ENCODE measurements around the gene MOV10.

Gene MOV10

GRCh38 chr1:112687785-112688496 is 13.5 kb downstream of the MOV10 start:
- Histone ChIP-seq H3K4me1 (ENCODE audit: low read length) (no peaks in the 10 kb centered on the region), H3F3A (ENCODE audit: insufficient read depth, low read length) (no peaks in the 10 kb centered on the region), H3K9me3 (replicated peaks; ENCODE audit: insufficient read depth, low read length) (no peaks in the 10 kb centered on the region), H3K36me3 (replicated peaks; ENCODE audit: insufficient read depth, low read length) (no peaks in the 10 kb centered on the region), H3K27me3 (replicated peaks; ENCODE audit: insufficient read depth, low read length) (no peaks in the 10 kb centered on the region), H4K20me1 (ENCODE audit: insufficient read depth, low read length) (no peaks in the 10 kb centered on the region), H3K4me3 (ENCODE audit: low read length) (no peak overlapping the region), H2AFZ (ENCODE audit: low read length) (no peak overlapping the region), H3K79me2 (ENCODE audit: low read length) (no peaks in the 10 kb centered on the region), H3K9me2 (replicated peaks; ENCODE audit: insufficient read depth, low read length) (no peaks in the 10 kb centered on the region), H3K4me2 (ENCODE audit: low read depth, low read length) (no peak overlapping the region), H3K27ac (ENCODE audit: low read length) (no peak overlapping the region), H3K9ac (ENCODE audit: low read length) (no peak overlapping the region)
- DNase-seq: no peak
- TF ChIP-seq EZH2phosphoT487 (IDR thresholded peaks at IDR 0.05; ENCODE audit: low read length): no peak
- no peak for TF ChIP-seq CTCF (IDR thresholded peaks at IDR 0.05; ENCODE audit: low read length)
- no peak for TF ChIP-seq EZH2 (optimal IDR thresholded peaks at IDR 0.05; ENCODE audit: low read depth, low read length)

- no peak overlapping the region for H3K9ac ChIP-seq (ENCODE audit: low read length)
- no peaks in the 10 kb centered on the region for H3K79me2 ChIP-seq (ENCODE audit: low read length)
These were observed 14.3 kb downstream of the MOV10 start for GRCh38 chr1:112688781-112689193.

GRCh38 chr1:112689196-112689841 is 14.9 kb downstream of the MOV10 start:
- no peak overlapping the region for H3K4me3 ChIP-seq (ENCODE audit: low read length)
- no peaks in the 10 kb centered on the region for H3K36me3 ChIP-seq (replicated peaks; ENCODE audit: insufficient read depth, low read length)
- TF ChIP-seq EZH2phosphoT487 (IDR thresholded peaks at IDR 0.05; ENCODE audit: low read length) (no peak), CTCF (IDR thresholded peaks at IDR 0.05; ENCODE audit: low read length) (no peak), EZH2 (optimal IDR thresholded peaks at IDR 0.05; ENCODE audit: low read depth, low read length) (no peak)

More at GRCh38 chr1:112688781-112689193, 14.3 kb downstream of the MOV10 start:
- H3K4me1 ChIP-seq (ENCODE audit: low read length): no peaks in the 10 kb centered on the region
- H3K9me2 ChIP-seq (replicated peaks; ENCODE audit: insufficient read depth, low read length): no peaks in the 10 kb centered on the region
- no peaks in the 10 kb centered on the region for H3K27me3 ChIP-seq (replicated peaks; ENCODE audit: insufficient read depth, low read length)
- H3K9me3 ChIP-seq (replicated peaks; ENCODE audit: insufficient read depth, low read length): no peaks in the 10 kb centered on the region
- no peaks in the 10 kb centered on the region for H3F3A ChIP-seq (ENCODE audit: insufficient read depth, low read length)
- H3K4me2 ChIP-seq (ENCODE audit: low read depth, low read length): no peak overlapping the region
- H2AFZ ChIP-seq (ENCODE audit: low read length): no peak overlapping the region
- H3K36me3 ChIP-seq (replicated peaks; ENCODE audit: insufficient read depth, low read length): no peaks in the 10 kb centered on the region
- TF ChIP-seq EZH2 (optimal IDR thresholded peaks at IDR 0.05; ENCODE audit: low read depth, low read length): no peak
- TF ChIP-seq CTCF (IDR thresholded peaks at IDR 0.05; ENCODE audit: low read length): no peak
- no peak for TF ChIP-seq EZH2phosphoT487 (IDR thresholded peaks at IDR 0.05; ENCODE audit: low read length)
- H4K20me1 ChIP-seq (ENCODE audit: insufficient read depth, low read length): no peaks in the 10 kb centered on the region
- no peak overlapping the region for H3K27ac ChIP-seq (ENCODE audit: low read length)
- DNase-seq: no peak
- H3K4me3 ChIP-seq (ENCODE audit: low read length): no peak overlapping the region

More at GRCh38 chr1:112689196-112689841, 14.9 kb downstream of the MOV10 start:
- Histone ChIP-seq H3K27me3 (replicated peaks; ENCODE audit: insufficient read depth, low read length) (no peaks in the 10 kb centered on the region), H3K4me1 (ENCODE audit: low read length) (no peaks in the 10 kb centered on the region), H2AFZ (ENCODE audit: low read length) (no peak overlapping the region), H3K79me2 (ENCODE audit: low read length) (no peaks in the 10 kb centered on the region), H3K4me2 (ENCODE audit: low read depth, low read length) (no peak overlapping the region), H3K27ac (ENCODE audit: low read length) (no peak overlapping the region), H3K9me3 (replicated peaks; ENCODE audit: insufficient read depth, low read length) (no peaks in the 10 kb centered on the region), H4K20me1 (ENCODE audit: insufficient read depth, low read length) (no peaks in the 10 kb centered on the region), H3K9me2 (replicated peaks; ENCODE audit: insufficient read depth, low read length) (no peaks in the 10 kb centered on the region), H3F3A (ENCODE audit: insufficient read depth, low read length) (no peaks in the 10 kb centered on the region), H3K9ac (ENCODE audit: low read length) (no peak overlapping the region)
- DNase-seq: no peak
